ENCODE measurements around the gene SP5.

GRCh38 chr2:170690640-170691039 is 24.5 kb upstream of the SP5 start:
- TF ChIP-seq CTCF (IDR thresholded peaks at IDR 0.05) (no peak), POLR2A (IDR thresholded peaks at IDR 0.05) (no peak), EP300 (IDR thresholded peaks at IDR 0.05) (no peak)
